AG04450 (cell line): Measurements from ENCODE around the gene SCD. TPM values are rescaled to one million over a fixed set of nuclear protein-coding genes. Genes with fewer than 3 reads are reported as not detected.

ENCODE experiments used
- CTCF ChIA-PET: fragments of 300-600, 350-600 bp; formaldehyde crosslinking; extraction: SDS; loops from one replicate; lab custom pipeline; 2022; ENCODE audit warnings: antibody characterized with exemption, inconsistent platforms; lab: Charles Lee
- POLR2A ChIA-PET: fragments of 350-600 bp; formaldehyde crosslinking; extraction: SDS; loops from one replicate; lab custom pipeline; 2021; ENCODE audit warnings: antibody characterized with exemption, inconsistent platforms; lab: Yijun Ruan, JAX
- DNase-seq: peaks from one replicate; pipeline ENCODE4 v3.0.0-alpha.2; 2011; ENCODE audit warnings: low read depth, low spot score
- H3K27ac ChIP-seq: one replicate; pipeline ENCODE4 v1.5.1; 2012; ENCODE audit warnings: low read depth, low read length, control low read depth
- H3K27me3 ChIP-seq: one replicate; pipeline ENCODE4 v1.6.0; 2012; ENCODE audit warnings: low read length; ENCODE audit not compliant: control insufficient read depth, insufficient read depth
- H3K4me3 ChIP-seq: 2 replicates; pipeline ENCODE4 v1.5.1; 2011; ENCODE audit warnings: mild to moderate bottlenecking, low read depth, low read length, control low read depth
- H3K9me3 ChIP-seq: 2 replicates; pipeline ENCODE4 v1.5.1; 2012; ENCODE audit warnings: low read length; ENCODE audit not compliant: control insufficient read depth, insufficient read depth
- polyA plus RNA-seq: library from polyadenylated mRNA; depleted of rRNA; stranded (reverse); fragments of >200 nt; gene quantifications from 2 replicates; pipeline ENCODE4 v1.2.3, GENCODE V29; 2011
- TF ChIP-seq, protein P1 (sequence below): IDR thresholded peaks from 2 replicates; pipeline ENCODE4 v1.5.1; 2011; ENCODE audit warnings: low read depth, low read length, control low read depth, inconsistent platforms

SCD gene
- polyA plus RNA-seq, 1 experiment, result 148 TPM

DNA sequence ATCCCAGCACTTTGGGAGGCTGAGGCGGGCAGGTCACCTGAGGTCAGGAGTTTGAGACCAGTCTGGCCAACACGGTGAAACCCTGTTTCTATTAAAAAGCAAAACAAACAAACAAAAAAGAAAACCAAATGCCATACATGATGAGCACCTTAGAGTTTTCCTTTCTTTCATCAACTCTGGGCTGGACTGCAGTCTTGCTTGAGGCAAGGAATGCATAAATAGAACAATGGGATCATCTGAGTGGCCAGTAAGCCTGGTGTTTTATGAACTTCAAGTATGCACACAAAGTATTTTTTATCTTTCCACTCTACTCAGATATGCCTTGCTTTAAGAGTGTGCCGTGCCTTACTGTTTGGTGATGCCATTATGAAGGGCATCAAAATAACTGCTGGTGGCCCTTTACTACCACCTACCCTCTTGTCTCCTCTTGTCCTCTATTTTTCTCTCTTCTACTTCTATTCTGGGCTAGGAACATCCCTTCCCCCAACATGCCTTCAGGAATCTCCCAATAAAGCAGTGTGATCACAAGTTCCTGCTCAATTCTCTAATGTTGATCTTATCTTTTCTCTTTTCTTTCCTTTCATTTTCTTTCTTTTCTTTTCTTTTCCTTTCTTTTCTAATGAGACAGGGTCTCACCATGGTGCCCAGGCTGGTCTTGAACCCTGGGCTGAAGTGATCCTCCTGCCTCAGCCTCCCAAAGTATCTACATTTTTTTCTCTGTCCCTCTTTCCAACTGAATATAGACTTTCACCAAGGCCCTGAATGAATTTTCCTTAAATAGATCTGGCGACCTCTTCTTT, 10.2 kb downstream of the SCD start:
- Histone ChIP-seq H3K27me3 (no peaks in the 10 kb centered on the region), H3K9me3 (no peaks in the 10 kb centered on the region), H3K27ac (no peak overlapping the region), H3K4me3 (no peak overlapping the region)
- DNase-seq, result no peak
- ChIA-PET POLR2A (no interaction called here), CTCF (no interaction called here)
- TF ChIP-seq, protein P1, sequence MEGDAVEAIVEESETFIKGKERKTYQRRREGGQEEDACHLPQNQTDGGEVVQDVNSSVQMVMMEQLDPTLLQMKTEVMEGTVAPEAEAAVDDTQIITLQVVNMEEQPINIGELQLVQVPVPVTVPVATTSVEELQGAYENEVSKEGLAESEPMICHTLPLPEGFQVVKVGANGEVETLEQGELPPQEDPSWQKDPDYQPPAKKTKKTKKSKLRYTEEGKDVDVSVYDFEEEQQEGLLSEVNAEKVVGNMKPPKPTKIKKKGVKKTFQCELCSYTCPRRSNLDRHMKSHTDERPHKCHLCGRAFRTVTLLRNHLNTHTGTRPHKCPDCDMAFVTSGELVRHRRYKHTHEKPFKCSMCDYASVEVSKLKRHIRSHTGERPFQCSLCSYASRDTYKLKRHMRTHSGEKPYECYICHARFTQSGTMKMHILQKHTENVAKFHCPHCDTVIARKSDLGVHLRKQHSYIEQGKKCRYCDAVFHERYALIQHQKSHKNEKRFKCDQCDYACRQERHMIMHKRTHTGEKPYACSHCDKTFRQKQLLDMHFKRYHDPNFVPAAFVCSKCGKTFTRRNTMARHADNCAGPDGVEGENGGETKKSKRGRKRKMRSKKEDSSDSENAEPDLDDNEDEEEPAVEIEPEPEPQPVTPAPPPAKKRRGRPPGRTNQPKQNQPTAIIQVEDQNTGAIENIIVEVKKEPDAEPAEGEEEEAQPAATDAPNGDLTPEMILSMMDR, result no peak

DNA sequence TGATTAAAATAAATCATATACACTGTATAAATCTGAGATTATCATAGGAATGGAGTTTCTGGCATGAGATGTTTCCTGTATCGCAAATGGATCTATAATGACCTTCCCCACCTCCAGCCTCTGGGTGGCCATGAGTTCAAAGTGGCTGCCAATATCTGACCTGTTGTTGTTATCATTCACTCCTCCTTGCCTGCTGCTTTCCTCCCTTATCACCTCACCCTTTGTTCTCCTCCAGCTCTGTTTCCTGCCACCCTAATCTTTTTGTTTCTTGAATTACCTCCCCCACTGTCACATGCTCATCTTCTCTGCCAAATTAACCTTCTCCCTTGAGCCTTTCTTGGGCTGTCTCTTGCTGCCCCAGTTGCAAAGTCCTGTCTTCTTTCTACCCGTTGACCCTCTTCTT, 12.0 kb downstream of the SCD start:
- CTCF ChIA-PET, result interaction anchor here (2.0 kb wide), 1 partner anchor 74 kb away, joined by 6 read pairs; no protein-coding TSS in a partner anchor
- TF ChIP-seq, protein P1, result no peak
- Histone ChIP-seq H3K9me3 (no peaks in the 10 kb centered on the region), H3K27ac (no peak overlapping the region), H3K4me3 (no peak overlapping the region), H3K27me3 (no peaks in the 10 kb centered on the region)
- no peak for DNase-seq
- POLR2A ChIA-PET, result no interaction called here

DNA sequence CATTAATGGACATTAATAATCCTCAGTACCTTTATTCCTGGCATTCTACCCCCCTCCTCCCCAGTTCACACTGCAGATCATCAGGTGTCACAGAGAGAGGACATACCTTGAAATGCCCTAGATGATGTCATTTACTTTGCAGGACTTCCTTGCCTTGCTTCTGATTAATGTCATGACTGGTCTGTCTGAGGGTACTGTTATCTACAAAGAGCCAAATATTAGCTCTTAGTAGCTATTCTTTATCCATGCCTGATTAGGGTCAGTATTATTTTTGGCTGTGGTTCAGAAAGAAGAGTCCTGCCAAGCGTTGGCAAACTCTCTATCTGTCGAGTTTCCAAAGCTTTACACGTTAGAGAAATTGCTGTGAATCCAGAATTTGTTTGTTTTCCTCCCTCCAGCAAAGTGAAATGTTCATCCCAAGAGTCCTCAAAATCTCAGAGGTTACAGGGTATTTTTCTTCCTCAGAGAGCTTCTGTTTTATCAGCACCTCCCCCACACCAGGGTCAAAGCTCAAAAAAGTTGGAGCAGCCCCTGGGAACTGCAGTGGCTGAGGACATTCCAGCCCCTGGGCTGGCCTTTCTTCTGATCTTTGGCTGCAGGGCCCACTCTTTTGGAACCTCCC, 12.6 kb downstream of the SCD start:
- no peaks in the 10 kb centered on the region for H3K9me3 ChIP-seq
- H3K4me3 ChIP-seq, result no peak overlapping the region
- TF ChIP-seq, protein P1, result no peak
- POLR2A ChIA-PET, result no interaction called here
- H3K27me3 ChIP-seq, result no peaks in the 10 kb centered on the region
- DNase-seq, result no peak
- H3K27ac ChIP-seq, result no peak overlapping the region
- CTCF ChIA-PET, result interaction anchor here (2.0 kb wide), 1 partner anchor 74 kb away, joined by 6 read pairs; no protein-coding TSS in a partner anchor

GRCh38 chr10:100360234-100360633, 13.2 kb downstream of the SCD start:
- ChIA-PET POLR2A (no interaction called here), CTCF (interaction anchor here (2.0 kb wide), 1 partner anchor 73 kb away, joined by 6 read pairs; no protein-coding TSS in a partner anchor)
- no peak for DNase-seq
- Histone ChIP-seq H3K4me3 (no peak overlapping the region), H3K27ac (no peak overlapping the region), H3K9me3 (no peaks in the 10 kb centered on the region), H3K27me3 (no peaks in the 10 kb centered on the region)
- TF ChIP-seq, protein P1, result no peak
